GM12873 (cell line): ENCODE data around the gene TMEM179B.

Experiments used
- CTCF ChIP-seq: IDR thresholded peaks from 2 replicates; pipeline ENCODE4 v1.5.1; 2012; ENCODE audit warnings: low read depth, mild to moderate bottlenecking, moderate library complexity, low read length, control low read depth; ENCODE audit not compliant: insufficient read depth; ENCODE audit errors: missing control alignments

TMEM179B gene

GRCh38 chr11:62810748-62811147, 23.5 kb downstream of the TMEM179B start:
- no peak for TF ChIP-seq CTCF

GRCh38 chr11:62811659-62812058, 24.5 kb downstream of the TMEM179B start:
- no peak for TF ChIP-seq CTCF

- TF ChIP-seq CTCF, result no peak
Measured at GRCh38 chr11:62816557-62816956, 29.4 kb downstream of the TMEM179B start.

GRCh38 chr11:62817129-62817528, 29.9 kb downstream of the TMEM179B start:
- TF ChIP-seq CTCF, result no peak

- no peak for TF ChIP-seq CTCF
Measured at GRCh38 chr11:62823677-62824076, 36.5 kb downstream of the TMEM179B start.

GRCh38 chr11:62830904-62831519, 43.8 kb downstream of the TMEM179B start:
- TF ChIP-seq CTCF, result no peak

GRCh38 chr11:62831520-62832335, 44.5 kb downstream of the TMEM179B start, which contains the start of gene STX5:
Gene STX5 (minus strand): TSS chr11:62832051. CDS start chr11:62831243, 808 bp downstream.
- no peak for TF ChIP-seq CTCF
